ENCODE results near the gene MYO6.

MYO6 gene

DNA sequence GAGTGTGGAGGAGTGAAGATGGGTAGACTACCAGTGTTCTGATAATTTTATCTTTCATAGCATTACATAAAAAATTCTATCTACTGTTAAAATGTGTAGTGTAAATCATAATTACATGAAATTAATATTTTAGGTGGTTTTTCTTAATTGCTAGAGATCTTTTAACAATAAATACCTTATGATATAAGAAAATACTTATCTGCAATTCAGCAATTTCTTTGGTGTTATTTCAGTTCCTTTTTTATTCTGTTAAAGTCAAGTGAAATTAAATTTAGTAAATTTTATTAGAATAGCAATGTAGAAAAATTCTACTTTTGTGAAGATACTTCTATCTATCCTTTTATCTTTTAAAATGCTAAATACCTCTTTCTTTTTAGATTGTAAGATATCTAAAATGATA, 219.1 kb downstream of the MYO6 start:
- TF ChIP-seq, protein P1, sequence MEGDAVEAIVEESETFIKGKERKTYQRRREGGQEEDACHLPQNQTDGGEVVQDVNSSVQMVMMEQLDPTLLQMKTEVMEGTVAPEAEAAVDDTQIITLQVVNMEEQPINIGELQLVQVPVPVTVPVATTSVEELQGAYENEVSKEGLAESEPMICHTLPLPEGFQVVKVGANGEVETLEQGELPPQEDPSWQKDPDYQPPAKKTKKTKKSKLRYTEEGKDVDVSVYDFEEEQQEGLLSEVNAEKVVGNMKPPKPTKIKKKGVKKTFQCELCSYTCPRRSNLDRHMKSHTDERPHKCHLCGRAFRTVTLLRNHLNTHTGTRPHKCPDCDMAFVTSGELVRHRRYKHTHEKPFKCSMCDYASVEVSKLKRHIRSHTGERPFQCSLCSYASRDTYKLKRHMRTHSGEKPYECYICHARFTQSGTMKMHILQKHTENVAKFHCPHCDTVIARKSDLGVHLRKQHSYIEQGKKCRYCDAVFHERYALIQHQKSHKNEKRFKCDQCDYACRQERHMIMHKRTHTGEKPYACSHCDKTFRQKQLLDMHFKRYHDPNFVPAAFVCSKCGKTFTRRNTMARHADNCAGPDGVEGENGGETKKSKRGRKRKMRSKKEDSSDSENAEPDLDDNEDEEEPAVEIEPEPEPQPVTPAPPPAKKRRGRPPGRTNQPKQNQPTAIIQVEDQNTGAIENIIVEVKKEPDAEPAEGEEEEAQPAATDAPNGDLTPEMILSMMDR (IDR thresholded peaks at IDR 0.05; ENCODE audit: insufficient read depth, low read length, missing control alignments): no peak
- CTCF ChIA-PET: no interaction called here
- no peak for DNase-seq (ENCODE audit: low read depth, low spot score)
- POLR2A ChIA-PET: no interaction called here
- no peak overlapping the region for H3K4me3 ChIP-seq (ENCODE audit: low read depth, low read length)
